Activated T-helper 1 cell treated with anti-CD3 and anti-CD28 coated beads, Interleukin-2, amount 50 U/mL, for 16 hours (primary cell): Measurements from ENCODE around the gene SYCE3.
"Not testable (repeated sequence)": the region's sequence is repeated elsewhere in the genome, so short reads cannot be mapped to it uniquely, and the experiment has no call there.

ENCODE experiments used
- DNase-seq, 2 donors: peaks; one replicate each; pipeline ENCODE4 v3.0.0-alpha.2; 2020; ENCODE audit warnings: low read depth in 1 of 2, low spot score in 1 of 2

The SYCE3 gene

GRCh38 chr22:50522806-50523438 is 39.8 kb downstream of the SYCE3 start:
- DNase-seq, result no peak

GRCh38 chr22:50522208-50522805 is 40.4 kb downstream of the SYCE3 start:
- no peak for DNase-seq

- no peak for DNase-seq
Measured at GRCh38 chr22:50521710-50522109, 41.0 kb downstream of the SYCE3 start.

GRCh38 chr22:50520826-50521453 is 41.8 kb downstream of the SYCE3 start:
- no peak for DNase-seq

GRCh38 chr22:50520184-50520583 is 42.5 kb downstream of the SYCE3 start:
- not testable (repeated sequence) for DNase-seq

GRCh38 chr22:50519151-50519550 is 43.6 kb downstream of the SYCE3 start:
- DNase-seq, result no peak

- DNase-seq, result no peak
Measured at GRCh38 chr22:50518606-50519005, 44.1 kb downstream of the SYCE3 start.

GRCh38 chr22:50517495-50518260 is 45.0 kb downstream of the SYCE3 start:
- DNase-seq, result no peak

GRCh38 chr22:50516891-50517290 is 45.8 kb downstream of the SYCE3 start:
- DNase-seq, result no peak

GRCh38 chr22:50516068-50516467 is 46.7 kb downstream of the SYCE3 start:
- DNase-seq, result no peak

- DNase-seq, result no peak
Measured at GRCh38 chr22:50513175-50513574, 49.5 kb downstream of the SYCE3 start.

GRCh38 chr22:50508897-50509296 is 53.8 kb downstream of the SYCE3 start:
- no peak for DNase-seq

GRCh38 chr22:50507991-50508884 is 54.5 kb downstream of the SYCE3 start, which contains the start of gene NCAPH2:
NCAPH2 (plus strand) TSS chr22:50508224; CDS start chr22:50508338, 114 bp downstream.
- DNase-seq, result peak; percentile 93 to 98

- peak; percentile 87 to 92 for DNase-seq
Measured at GRCh38 chr22:50507421-50507990, 55.2 kb downstream of the SYCE3 start, which contains the start of gene LMF2. LMF2 (minus strand) TSS chr22:50507702; CDS start chr22:50507675, 27 bp downstream.

GRCh38 chr22:50506611-50507420 is 55.9 kb downstream of the SYCE3 start:
- no peak for DNase-seq

GRCh38 chr22:50505776-50506610 is 56.7 kb downstream of the SYCE3 start:
- DNase-seq, result no peak

- no peak for DNase-seq
Measured at GRCh38 chr22:50505276-50505775, 57.4 kb downstream of the SYCE3 start.
